ENCODE results near the gene SRRD.

The SRRD gene

GRCh38 chr22:26483043-26483438 is 636 bp upstream of the SRRD start:
- no peak for DNase-seq

GRCh38 chr22:26484360-26484706 is 656 bp downstream of the SRRD start:
- peak; percentile 15 to 56 (median 32) for DNase-seq

GRCh38 chr22:26485013-26485412 is 1.3 kb downstream of the SRRD start:
- no peak for DNase-seq

- DNase-seq = no peak
Measured at GRCh38 chr22:26485806-26486390, 2.2 kb downstream of the SRRD start.

GRCh38 chr22:26486394-26486793 is 2.7 kb downstream of the SRRD start:
- DNase-seq = no peak

GRCh38 chr22:26487996-26488395 is 4.3 kb downstream of the SRRD start:
- no peak for DNase-seq

GRCh38 chr22:26489447-26490036 is 5.9 kb downstream of the SRRD start:
- no peak for DNase-seq

- DNase-seq = no peak
Measured at GRCh38 chr22:26492220-26492619, 8.5 kb downstream of the SRRD start.

- no peak for DNase-seq
Measured at GRCh38 chr22:26494506-26494905, 10.8 kb downstream of the SRRD start.

GRCh38 chr22:26496456-26496855 is 12.8 kb downstream of the SRRD start:
- DNase-seq = no peak

- DNase-seq = no peak
Measured at GRCh38 chr22:26499188-26499703, 15.6 kb downstream of the SRRD start.

GRCh38 chr22:26501996-26502395 is 18.3 kb downstream of the SRRD start:
- DNase-seq = no peak

GRCh38 chr22:26502688-26503561 is 19.2 kb downstream of the SRRD start:
- DNase-seq = peak; percentile 60 to 70 (median 68)

- DNase-seq = no peak
Measured at GRCh38 chr22:26503758-26504157, 20.1 kb downstream of the SRRD start.

GRCh38 chr22:26508148-26508547 is 24.5 kb downstream of the SRRD start:
- no peak for DNase-seq

- DNase-seq = peak; percentile 95 to 97 (median 96)
Measured at GRCh38 chr22:26512149-26512793, 28.6 kb downstream of the SRRD start, which contains the start of gene TFIP11. TSS of gene TFIP11 (minus strand) at chr22:26512473. CDS start at chr22:26510272, 2,201 bp downstream.

GRCh38 chr22:26513838-26514237 is 30.2 kb downstream of the SRRD start:
- DNase-seq = no peak

GRCh38 chr22:26514419-26515161 is 30.9 kb downstream of the SRRD start:
- no peak for DNase-seq

- DNase-seq = no peak
Measured at GRCh38 chr22:26515931-26516330, 32.3 kb downstream of the SRRD start.

GRCh38 chr22:26516503-26516902 is 32.8 kb downstream of the SRRD start:
- no peak for DNase-seq

GRCh38 chr22:26517429-26517828 is 33.8 kb downstream of the SRRD start:
- no peak for DNase-seq

- DNase-seq = no peak
Measured at GRCh38 chr22:26522012-26522411, 38.3 kb downstream of the SRRD start.

Data from suppressor macrophage (primary cell).